MG63 (cell line): ENCODE results near the gene GUCD1. TPM values are rescaled to one million over a fixed set of nuclear protein-coding genes. Genes with fewer than 3 reads are reported as not detected.
"Not testable (repeated sequence)": the region's sequence is repeated elsewhere in the genome, so short reads cannot be mapped to it uniquely, and the experiment has no call there.

Source experiments
- DNase-seq: peaks from one replicate; pipeline ENCODE4 v3.0.0-alpha.2; 2020
- H3K27me3 ChIP-seq: fragments of 250-450 bp; sonication (Bioruptor Pico); 2 replicates; pipeline ENCODE4 v1.5.1; 2020; ENCODE audit warnings: mild to moderate bottlenecking, moderate library complexity
- H3K36me3 ChIP-seq: fragments of 250-450 bp; sonication (Bioruptor Pico); 2 replicates; pipeline ENCODE4 v1.5.1; 2020; ENCODE audit warnings: mild to moderate bottlenecking, moderate library complexity
- H3K4me3 ChIP-seq: fragments of 250-450 bp; sonication (Bioruptor Pico); 2 replicates; pipeline ENCODE4 v1.5.1; 2020; ENCODE audit warnings: mild to moderate bottlenecking, moderate library complexity
- H3K9me3 ChIP-seq: fragments of 250-450 bp; sonication (Bioruptor Pico); 2 replicates; pipeline ENCODE4 v1.5.1; 2020; ENCODE audit warnings: mild to moderate bottlenecking, moderate library complexity
- total RNA-seq: library from RNA; depleted of rRNA; stranded (reverse); fragments of >200 nt; shearing (Covaris generic); gene quantifications from 2 replicates; pipeline ENCODE4 v1.2.3, GENCODE V29; 2014; ENCODE audit warnings: low replicate concordance

The GUCD1 gene
- total RNA-seq, 1 experiment from 2014 or later: 128 TPM

- H3K36me3 ChIP-seq: peaks cover 21% of the 10 kb centered on the region
- not testable (repeated sequence) for H3K4me3 ChIP-seq, DNase-seq, H3K9me3 ChIP-seq, H3K27me3 ChIP-seq
Measured at GRCh38 chr22:24552503-24553286, 2.2 kb downstream of the GUCD1 start.

GRCh38 chr22:24550902-24551435, 4.0 kb downstream of the GUCD1 start:
- Histone ChIP-seq H3K4me3 (no peak overlapping the region), H3K27me3 (no peaks in the 10 kb centered on the region), H3K36me3 (peaks cover 20% of the 10 kb centered on the region), H3K9me3 (no peaks in the 10 kb centered on the region)
- DNase-seq: no peak

GRCh38 chr22:24550028-24550901, 4.7 kb downstream of the GUCD1 start:
- Histone ChIP-seq H3K36me3 (peaks cover 23% of the 10 kb centered on the region), H3K9me3 (no peaks in the 10 kb centered on the region), H3K4me3 (no peak overlapping the region), H3K27me3 (no peaks in the 10 kb centered on the region)
- no peak for DNase-seq

- Histone ChIP-seq H3K4me3 (no peak overlapping the region), H3K36me3 (peaks cover 31% of the 10 kb centered on the region), H3K9me3 (no peaks in the 10 kb centered on the region), H3K27me3 (no peaks in the 10 kb centered on the region)
- no peak for DNase-seq
Measured at GRCh38 chr22:24548812-24549211, 6.1 kb downstream of the GUCD1 start.

- Histone ChIP-seq H3K27me3 (no peaks in the 10 kb centered on the region), H3K36me3 (peaks cover 46% of the 10 kb centered on the region), H3K4me3 (no peak overlapping the region), H3K9me3 (no peaks in the 10 kb centered on the region)
- DNase-seq: no peak
Measured at GRCh38 chr22:24543679-24544243, 11.2 kb downstream of the GUCD1 start.

GRCh38 chr22:24543185-24543601, 11.7 kb downstream of the GUCD1 start:
- DNase-seq: no peak
- Histone ChIP-seq H3K36me3 (peaks cover 43% of the 10 kb centered on the region), H3K4me3 (no peak overlapping the region), H3K27me3 (no peaks in the 10 kb centered on the region), H3K9me3 (no peaks in the 10 kb centered on the region)

GRCh38 chr22:24542641-24543040, 12.3 kb downstream of the GUCD1 start:
- H3K9me3 ChIP-seq: no peaks in the 10 kb centered on the region
- no peaks in the 10 kb centered on the region for H3K27me3 ChIP-seq
- peaks cover 42% of the 10 kb centered on the region for H3K36me3 ChIP-seq
- DNase-seq: no peak
- H3K4me3 ChIP-seq: no peak overlapping the region

- DNase-seq: no peak
- Histone ChIP-seq H3K9me3 (no peaks in the 10 kb centered on the region), H3K4me3 (no peak overlapping the region), H3K27me3 (no peaks in the 10 kb centered on the region), H3K36me3 (peaks cover 36% of the 10 kb centered on the region)
Measured at GRCh38 chr22:24541681-24542515, 13.0 kb downstream of the GUCD1 start.

- no peak for DNase-seq
- H3K4me3 ChIP-seq: no peak overlapping the region
- no peaks in the 10 kb centered on the region for H3K9me3 ChIP-seq
- H3K36me3 ChIP-seq: peaks cover 30% of the 10 kb centered on the region
- H3K27me3 ChIP-seq: no peaks in the 10 kb centered on the region
Measured at GRCh38 chr22:24540470-24540869, 14.5 kb downstream of the GUCD1 start.

- peaks cover 2% of the 10 kb centered on the region for H3K36me3 ChIP-seq
- DNase-seq: no peak
- H3K27me3 ChIP-seq: no peaks in the 10 kb centered on the region
- no peaks in the 10 kb centered on the region for H3K9me3 ChIP-seq
- no peak overlapping the region for H3K4me3 ChIP-seq
Measured at GRCh38 chr22:24536089-24536488, 18.8 kb downstream of the GUCD1 start.

GRCh38 chr22:24535348-24535747, 19.6 kb downstream of the GUCD1 start:
- Histone ChIP-seq H3K36me3 (peaks cover 2% of the 10 kb centered on the region; the same call in 1 of the 2 replicates), H3K9me3 (no peaks in the 10 kb centered on the region), H3K4me3 (no peak overlapping the region), H3K27me3 (no peaks in the 10 kb centered on the region)
- no peak for DNase-seq

GRCh38 chr22:24532075-24532474, 22.9 kb downstream of the GUCD1 start:
- Histone ChIP-seq H3K9me3 (no peaks in the 10 kb centered on the region), H3K4me3 (no peak overlapping the region), H3K27me3 (no peaks in the 10 kb centered on the region; the same call in 1 of the 2 replicates), H3K36me3 (no peaks in the 10 kb centered on the region)
- DNase-seq: no peak

- H3K9me3 ChIP-seq, H3K36me3 ChIP-seq, H3K4me3 ChIP-seq, H3K27me3 ChIP-seq, DNase-seq: not testable (repeated sequence)
Measured at GRCh38 chr22:24530968-24531367, 24.0 kb downstream of the GUCD1 start.

- no peak overlapping the region for H3K4me3 ChIP-seq
- H3K27me3 ChIP-seq: no peaks in the 10 kb centered on the region; the same call in 1 of the 2 replicates
- H3K36me3 ChIP-seq: no peaks in the 10 kb centered on the region
- DNase-seq: no peak
- H3K9me3 ChIP-seq: no peaks in the 10 kb centered on the region
Measured at GRCh38 chr22:24529898-24530297, 25.0 kb downstream of the GUCD1 start.

- DNase-seq: no peak
- Histone ChIP-seq H3K36me3 (no peaks in the 10 kb centered on the region), H3K9me3 (no peaks in the 10 kb centered on the region), H3K4me3 (no peak overlapping the region), H3K27me3 (no peaks in the 10 kb centered on the region; the same call in 1 of the 2 replicates)
Measured at GRCh38 chr22:24526191-24526590, 28.7 kb downstream of the GUCD1 start.

GRCh38 chr22:24525416-24526037, 29.4 kb downstream of the GUCD1 start:
- Histone ChIP-seq H3K27me3 (no peaks in the 10 kb centered on the region; the same call in 1 of the 2 replicates), H3K9me3 (no peaks in the 10 kb centered on the region), H3K36me3 (no peaks in the 10 kb centered on the region), H3K4me3 (no peak overlapping the region)
- DNase-seq: peak; percentile 71
